ENCODE results near the gene EHBP1.

DNA sequence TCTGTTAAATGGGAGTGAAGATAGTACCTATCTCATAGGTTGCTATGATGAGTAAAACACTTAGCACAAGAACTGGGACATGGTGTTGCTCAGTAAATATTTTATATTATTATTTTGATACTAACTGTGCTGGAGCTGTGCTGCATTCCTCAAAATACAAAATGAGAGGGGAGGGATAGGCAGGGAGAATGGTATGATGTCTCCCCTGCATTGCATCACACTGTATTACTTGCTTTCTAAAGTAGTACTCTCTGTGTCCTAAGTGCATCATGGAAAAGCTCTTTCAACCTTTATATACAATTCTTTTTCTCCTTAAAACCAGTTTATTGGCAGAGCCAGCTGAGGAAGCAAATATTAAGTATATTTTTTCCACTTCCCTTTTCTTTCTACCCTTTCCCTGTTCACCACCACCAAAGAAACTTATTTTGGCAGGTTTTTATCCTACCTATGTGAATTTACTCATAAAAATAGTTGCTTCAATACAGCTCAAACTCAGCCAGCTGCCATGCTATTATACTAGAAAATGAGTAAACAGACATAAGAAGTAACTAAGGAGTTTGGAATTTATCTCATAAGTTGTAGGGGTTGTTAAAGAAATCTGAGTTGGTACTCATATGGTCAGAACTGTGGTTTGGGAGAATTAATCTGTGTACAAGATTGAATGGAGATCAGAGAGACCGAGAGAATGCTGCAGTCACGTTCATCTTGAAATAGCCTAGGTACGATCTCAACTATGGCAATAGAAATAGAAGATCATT lies 60.3 kb downstream of the EHBP1 start:
- TF ChIP-seq, protein P1, sequence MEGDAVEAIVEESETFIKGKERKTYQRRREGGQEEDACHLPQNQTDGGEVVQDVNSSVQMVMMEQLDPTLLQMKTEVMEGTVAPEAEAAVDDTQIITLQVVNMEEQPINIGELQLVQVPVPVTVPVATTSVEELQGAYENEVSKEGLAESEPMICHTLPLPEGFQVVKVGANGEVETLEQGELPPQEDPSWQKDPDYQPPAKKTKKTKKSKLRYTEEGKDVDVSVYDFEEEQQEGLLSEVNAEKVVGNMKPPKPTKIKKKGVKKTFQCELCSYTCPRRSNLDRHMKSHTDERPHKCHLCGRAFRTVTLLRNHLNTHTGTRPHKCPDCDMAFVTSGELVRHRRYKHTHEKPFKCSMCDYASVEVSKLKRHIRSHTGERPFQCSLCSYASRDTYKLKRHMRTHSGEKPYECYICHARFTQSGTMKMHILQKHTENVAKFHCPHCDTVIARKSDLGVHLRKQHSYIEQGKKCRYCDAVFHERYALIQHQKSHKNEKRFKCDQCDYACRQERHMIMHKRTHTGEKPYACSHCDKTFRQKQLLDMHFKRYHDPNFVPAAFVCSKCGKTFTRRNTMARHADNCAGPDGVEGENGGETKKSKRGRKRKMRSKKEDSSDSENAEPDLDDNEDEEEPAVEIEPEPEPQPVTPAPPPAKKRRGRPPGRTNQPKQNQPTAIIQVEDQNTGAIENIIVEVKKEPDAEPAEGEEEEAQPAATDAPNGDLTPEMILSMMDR (IDR thresholded peaks at IDR 0.05 in 4 of 5, conservative IDR thresholded peaks at IDR 0.05 in 1 of 5), result no peak
- TF ChIP-seq POLR2A (IDR thresholded peaks at IDR 0.05), result no peak

Measured in gastrocnemius medialis (tissue), 4 donors.